AG04449 (cell line): ENCODE measurements around the gene RRP8.

Experiments used
- CTCF ChIA-PET: fragments of 350-600 bp; formaldehyde crosslinking; extraction: SDS; loops from one replicate; lab custom pipeline; 2021; ENCODE audit warnings: antibody characterized with exemption; lab: Yijun Ruan, JAX
- POLR2A ChIA-PET: fragments of 400-600, 350-600 bp; formaldehyde crosslinking; extraction: SDS; loops from one replicate; lab custom pipeline; 2020; ENCODE audit warnings: antibody characterized with exemption, inconsistent platforms; lab: Yijun Ruan, JAX
- DNase-seq: peaks from one replicate; pipeline ENCODE4 v3.0.0-alpha.2; 2010; ENCODE audit warnings: low read depth, low spot score
- H3K4me3 ChIP-seq: 2 replicates; pipeline ENCODE4 v1.5.1; 2011; ENCODE audit warnings: low read depth, mild to moderate bottlenecking, control low read depth, low read length
- TF ChIP-seq, protein P1 (sequence below): IDR thresholded peaks from one replicate; pipeline ENCODE4 v1.5.1; 2011; ENCODE audit warnings: mild to moderate bottlenecking, moderate library complexity, low read length, control low read depth, inconsistent platforms; ENCODE audit not compliant: insufficient read depth; ENCODE audit errors: missing control alignments

RRP8 gene

DNA sequence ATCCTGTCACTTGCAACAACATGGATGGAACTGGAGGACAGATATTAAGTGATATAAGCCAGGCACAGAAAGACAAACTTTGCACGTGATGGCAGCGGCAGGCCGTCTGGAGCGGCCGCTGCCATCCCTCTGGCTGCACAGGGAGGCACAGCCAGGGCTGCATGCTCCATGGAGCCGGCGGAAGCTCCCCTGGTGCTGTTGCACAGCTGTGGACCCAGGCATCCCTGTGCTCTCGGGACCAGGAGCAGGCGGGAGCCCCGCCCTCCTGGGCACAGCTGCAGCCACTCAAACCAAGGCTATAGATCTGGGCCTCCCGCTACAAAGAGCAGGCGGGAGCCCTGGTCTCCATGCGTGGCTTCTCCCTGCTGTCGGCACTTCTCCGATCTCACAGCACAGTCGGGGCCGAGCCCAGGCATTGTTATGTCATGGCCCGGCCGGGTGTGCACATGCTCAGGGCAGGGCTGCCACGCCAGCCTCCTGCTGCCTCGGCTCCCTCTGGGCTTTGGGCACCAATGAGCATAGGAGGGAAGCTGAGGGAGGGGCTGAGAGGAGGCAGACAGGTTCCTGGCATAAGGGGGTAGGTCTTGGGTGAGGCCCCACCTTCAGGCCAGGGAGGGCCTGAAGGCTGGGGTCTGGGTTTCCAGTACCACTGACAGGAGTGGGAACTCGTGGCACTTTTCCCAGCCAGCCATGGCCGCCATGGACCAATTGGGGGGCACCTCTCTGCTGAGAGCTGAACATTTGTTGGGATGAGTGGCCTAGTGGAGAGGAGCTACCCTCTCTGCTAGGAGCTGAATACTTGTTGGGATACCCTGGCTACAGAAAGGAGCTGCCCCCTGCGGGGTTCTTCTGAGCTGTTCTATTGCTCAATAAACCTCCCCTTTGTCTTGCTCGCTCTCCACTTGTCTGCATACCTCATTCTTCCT lies 16.7 kb downstream of the RRP8 start:
- ChIA-PET POLR2A (no interaction called here), CTCF (interaction anchor here (1.3 to 2.2 kb wide), 2 partner anchors 10 to 56 kb away, joined by 3 to 6 read pairs; no protein-coding TSS in a partner anchor)
- TF ChIP-seq, protein P1, sequence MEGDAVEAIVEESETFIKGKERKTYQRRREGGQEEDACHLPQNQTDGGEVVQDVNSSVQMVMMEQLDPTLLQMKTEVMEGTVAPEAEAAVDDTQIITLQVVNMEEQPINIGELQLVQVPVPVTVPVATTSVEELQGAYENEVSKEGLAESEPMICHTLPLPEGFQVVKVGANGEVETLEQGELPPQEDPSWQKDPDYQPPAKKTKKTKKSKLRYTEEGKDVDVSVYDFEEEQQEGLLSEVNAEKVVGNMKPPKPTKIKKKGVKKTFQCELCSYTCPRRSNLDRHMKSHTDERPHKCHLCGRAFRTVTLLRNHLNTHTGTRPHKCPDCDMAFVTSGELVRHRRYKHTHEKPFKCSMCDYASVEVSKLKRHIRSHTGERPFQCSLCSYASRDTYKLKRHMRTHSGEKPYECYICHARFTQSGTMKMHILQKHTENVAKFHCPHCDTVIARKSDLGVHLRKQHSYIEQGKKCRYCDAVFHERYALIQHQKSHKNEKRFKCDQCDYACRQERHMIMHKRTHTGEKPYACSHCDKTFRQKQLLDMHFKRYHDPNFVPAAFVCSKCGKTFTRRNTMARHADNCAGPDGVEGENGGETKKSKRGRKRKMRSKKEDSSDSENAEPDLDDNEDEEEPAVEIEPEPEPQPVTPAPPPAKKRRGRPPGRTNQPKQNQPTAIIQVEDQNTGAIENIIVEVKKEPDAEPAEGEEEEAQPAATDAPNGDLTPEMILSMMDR, result no peak
- no peak overlapping the region for H3K4me3 ChIP-seq
- DNase-seq, result no peak

DNA sequence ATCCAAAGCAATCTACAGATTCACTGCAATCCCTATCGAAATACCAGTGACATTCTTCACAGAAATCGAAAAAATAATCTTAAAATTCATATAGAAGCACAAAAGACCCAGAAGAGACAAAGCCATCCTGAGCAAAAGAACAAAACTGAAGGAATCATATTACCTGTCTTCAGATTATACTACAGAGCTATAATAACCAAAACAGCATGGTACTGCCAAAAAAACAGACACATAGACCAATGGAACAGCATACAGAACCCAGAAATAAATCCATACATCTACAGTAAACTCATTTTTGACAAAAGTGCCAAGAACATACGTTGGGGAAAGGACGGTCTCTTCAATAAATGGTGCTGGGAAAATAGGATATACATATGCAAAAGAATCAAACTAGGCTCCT lies 18.9 kb downstream of the RRP8 start:
- DNase-seq, result no peak
- POLR2A ChIA-PET, result no interaction called here
- TF ChIP-seq, protein P1, result no peak
- CTCF ChIA-PET, result no interaction called here
- H3K4me3 ChIP-seq, result no peak overlapping the region

DNA sequence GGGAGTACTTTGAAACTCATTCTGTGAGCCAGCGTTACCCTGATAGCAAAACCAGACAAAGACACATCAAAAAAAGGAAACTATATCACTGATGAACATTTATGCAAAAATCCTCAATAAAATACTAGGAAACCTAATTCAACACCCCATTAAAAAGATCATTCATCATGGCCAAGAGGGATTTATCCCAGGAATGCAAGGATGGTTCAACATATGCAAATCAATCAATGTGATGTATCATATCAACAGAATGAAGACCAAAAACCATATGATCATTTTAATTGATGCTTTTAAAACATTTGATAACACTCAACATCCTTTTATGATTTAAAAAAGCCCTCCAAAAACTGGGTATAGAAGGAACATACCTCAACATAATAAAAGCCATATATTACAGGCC lies 19.8 kb downstream of the RRP8 start:
- no peak for DNase-seq
- CTCF ChIA-PET, result interaction anchor here (1.2 kb wide), 1 partner anchor 15 kb away, joined by 3 read pairs; no protein-coding TSS in a partner anchor
- TF ChIP-seq, protein P1, result no peak
- no peak overlapping the region for H3K4me3 ChIP-seq
- POLR2A ChIA-PET, result no interaction called here

DNA sequence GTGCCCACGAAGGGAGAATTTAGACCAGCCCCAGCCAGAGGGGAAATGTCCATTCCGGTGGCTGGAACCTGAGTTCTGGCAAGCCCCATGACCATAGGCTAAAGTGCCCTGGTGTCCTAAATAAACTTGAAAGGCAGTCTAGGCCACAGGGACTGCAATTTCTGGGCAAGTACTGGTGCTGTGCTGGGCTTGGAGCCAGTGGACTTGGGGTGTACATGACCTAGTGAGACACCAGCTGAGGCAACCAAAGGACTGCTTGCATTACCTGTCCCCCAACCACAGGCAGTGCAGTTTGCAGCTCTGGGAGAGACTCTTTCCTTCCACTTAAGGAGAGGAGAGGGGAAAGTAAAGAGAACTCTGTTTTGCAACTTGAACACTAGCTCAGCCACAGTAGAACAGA lies 23.7 kb downstream of the RRP8 start:
- TF ChIP-seq, protein P1, result no peak
- ChIA-PET CTCF (interaction anchor here (0.9 to 1.0 kb wide), 3 partner anchors 15 to 200 kb away, joined by 3 to 4 read pairs (median 3); no protein-coding TSS in a partner anchor), POLR2A (no interaction called here)
- H3K4me3 ChIP-seq, result no peak overlapping the region
- DNase-seq, result no peak

DNA sequence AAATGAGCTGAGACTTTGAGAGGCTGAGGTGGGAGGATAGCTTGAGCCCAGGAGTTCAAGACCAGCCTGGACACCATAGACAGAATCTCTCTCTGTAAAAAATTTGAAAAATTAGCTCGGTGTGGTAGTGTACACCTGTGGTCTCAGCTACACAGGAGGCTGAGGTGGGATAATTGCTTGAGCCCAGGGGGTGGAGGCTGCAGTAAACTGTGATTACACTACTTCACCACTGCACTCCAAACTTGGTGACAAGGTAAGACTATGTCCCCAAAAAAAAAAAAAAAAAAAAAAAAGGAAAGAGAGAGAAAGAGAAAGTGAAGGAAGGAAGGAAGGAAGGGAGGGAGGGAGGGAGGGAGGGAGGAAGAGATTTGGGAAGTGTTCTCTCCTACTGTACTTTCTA lies 25.3 kb downstream of the RRP8 start:
- ChIA-PET CTCF (interaction anchor here (0.9 to 1.1 kb wide), 2 partner anchors 18 to 199 kb away, joined by 3 to 4 read pairs; no protein-coding TSS in a partner anchor), POLR2A (no interaction called here)
- no peak for DNase-seq
- TF ChIP-seq, protein P1, result no peak
- H3K4me3 ChIP-seq, result no peak overlapping the region
